ENCODE data around the gene RBM17. TPM values are rescaled to one million over a fixed set of nuclear protein-coding genes. Genes with fewer than 3 reads are reported as not detected.

Gene RBM17
- total and polyA plus RNA-seq, 4 donors, result 65.5 to 103 (median 80.6) TPM

DNA sequence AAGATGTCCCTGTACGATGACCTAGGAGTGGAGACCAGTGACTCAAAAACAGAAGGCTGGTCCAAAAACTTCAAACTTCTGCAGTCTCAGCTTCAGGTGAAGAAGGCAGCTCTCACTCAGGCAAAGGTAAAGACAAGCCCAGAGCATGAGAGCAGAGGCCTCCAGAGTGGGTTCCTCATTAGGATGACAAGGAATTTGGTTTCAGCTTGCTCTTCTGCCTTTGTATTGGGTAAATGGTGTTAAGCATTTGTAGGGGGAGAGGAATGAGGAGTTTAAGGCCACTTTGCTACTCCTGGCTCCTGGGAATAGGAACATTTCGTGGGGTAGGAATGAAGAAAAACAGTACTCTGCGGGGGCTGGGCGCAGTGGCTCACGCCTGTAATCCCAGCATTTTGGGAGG is 8.2 kb downstream of the RBM17 start:
- DNase-seq (no peak), ATAC-seq (ENCODE audit: insufficient read depth, low FRiP score) (no peak)
- Histone ChIP-seq H3K9me3 (ENCODE audit: control insufficient read depth in 4 of 4, insufficient read depth in 3 of 4, low read length in 3 of 4) (no peaks in the 10 kb centered on the region), H3K9ac (ENCODE audit: insufficient read depth in 1 of 2, low read length in 2 of 2) (no peak overlapping the region), H3K36me3 (ENCODE audit: control insufficient read depth in 4 of 4, insufficient read depth in 4 of 4, low read length in 4 of 4) (peaks cover 4 to 17% (median 13%) of the 10 kb centered on the region in 4 donors), H3K4me1 (ENCODE audit: control insufficient read depth in 5 of 5, insufficient read depth in 5 of 5, low read length in 5 of 5) (peaks cover 0 to 2% (median 0%) of the 10 kb centered on the region in 5 donors), H3K27me3 (ENCODE audit: control insufficient read depth in 3 of 3, insufficient read depth in 3 of 3, low read length in 2 of 3) (no peaks in the 10 kb centered on the region), H3K4me3 (no peak overlapping the region), H3K27ac (ENCODE audit: low read depth in 1 of 2, low read length in 1 of 2) (no peak overlapping the region)
- TF ChIP-seq CTCF (IDR thresholded peaks at IDR 0.05; ENCODE audit: control extremely low read depth, extremely low read depth), result no peak
- 95 to 97% methylated on average over 5 of the region's 5 CpGs for WGBS, 2 donors

DNA sequence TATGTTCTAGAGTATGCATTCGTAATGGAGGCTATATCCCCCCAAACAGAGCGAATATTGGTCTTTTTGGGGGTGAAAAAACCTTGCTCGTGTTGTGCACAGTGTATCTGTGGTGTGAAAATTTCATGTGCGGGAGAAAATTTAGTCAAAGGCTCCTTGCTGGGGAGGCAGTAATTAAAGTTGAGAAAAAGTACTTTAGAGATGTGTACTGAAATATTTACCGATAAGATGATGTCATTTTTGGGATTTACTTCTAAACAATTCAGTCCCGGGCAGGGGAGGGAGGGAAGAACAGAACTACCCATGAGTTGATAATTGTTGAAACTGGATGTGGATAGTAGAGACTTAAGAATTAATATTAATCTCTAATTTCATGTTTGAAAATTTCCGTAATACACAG is 9.3 kb downstream of the RBM17 start:
- 87 to 93% methylated on average over 7 of the region's 7 CpGs for WGBS, 2 donors
- no peak for ATAC-seq (ENCODE audit: insufficient read depth, low FRiP score)

DNA sequence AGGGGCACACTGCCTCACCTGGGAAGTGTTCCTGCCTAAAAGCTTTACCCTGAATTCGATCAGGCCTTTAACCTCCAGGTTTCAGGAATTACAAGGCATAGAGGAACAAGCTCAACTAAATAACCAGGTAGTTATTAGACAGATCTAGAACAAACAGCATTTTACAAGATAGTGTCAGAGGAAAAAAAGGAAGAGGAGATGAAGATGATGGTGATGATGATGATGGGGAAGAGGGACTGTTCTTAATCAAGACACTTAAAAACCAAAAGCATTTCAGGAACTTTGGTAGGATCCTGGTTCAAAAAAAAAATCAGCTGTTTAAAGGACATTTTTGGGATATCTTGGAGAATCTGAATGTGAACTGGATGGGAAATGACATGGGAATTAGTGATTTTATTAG is 11.5 kb downstream of the RBM17 start:
- Histone ChIP-seq H3K4me3 (no peak overlapping the region), H3K27ac (ENCODE audit: low read depth in 1 of 2, low read length in 1 of 2) (no peak overlapping the region), H3K36me3 (ENCODE audit: control insufficient read depth in 4 of 4, insufficient read depth in 4 of 4, low read length in 4 of 4) (peaks cover 15 to 33% (median 26%) of the 10 kb centered on the region in 4 donors), H3K4me1 (ENCODE audit: control insufficient read depth in 5 of 5, insufficient read depth in 5 of 5, low read length in 5 of 5) (no peaks in the 10 kb centered on the region), H3K9me3 (ENCODE audit: control insufficient read depth in 4 of 4, insufficient read depth in 3 of 4, low read length in 3 of 4) (no peaks in the 10 kb centered on the region), H3K9ac (ENCODE audit: insufficient read depth in 1 of 2, low read length in 2 of 2) (no peak overlapping the region), H3K27me3 (ENCODE audit: control insufficient read depth in 3 of 3, insufficient read depth in 3 of 3, low read length in 2 of 3) (no peaks in the 10 kb centered on the region)
- DNase-seq, result no peak
- WGBS, 2 donors, result 81 to 89% methylated on average over 1 of the region's 1 CpG
- no peak for ATAC-seq (ENCODE audit: insufficient read depth, low FRiP score)
- no peak for TF ChIP-seq CTCF (IDR thresholded peaks at IDR 0.05; ENCODE audit: control extremely low read depth, extremely low read depth)

More for the DNA sequence above, 9.3 kb downstream of the RBM17 start:
- peaks cover 0 to 2% (median 0%) of the 10 kb centered on the region in 5 donors for H3K4me1 ChIP-seq (ENCODE audit: control insufficient read depth in 5 of 5, insufficient read depth in 5 of 5, low read length in 5 of 5)
- H3K9ac ChIP-seq (ENCODE audit: insufficient read depth in 1 of 2, low read length in 2 of 2), result no peak overlapping the region
- no peak overlapping the region for H3K27ac ChIP-seq (ENCODE audit: low read depth in 1 of 2, low read length in 1 of 2)
- H3K36me3 ChIP-seq (ENCODE audit: control insufficient read depth in 4 of 4, insufficient read depth in 4 of 4, low read length in 4 of 4), result peaks cover 9 to 23% (median 20%) of the 10 kb centered on the region in 4 donors
- no peaks in the 10 kb centered on the region for H3K9me3 ChIP-seq (ENCODE audit: control insufficient read depth in 4 of 4, insufficient read depth in 3 of 4, low read length in 3 of 4)
- no peak overlapping the region for H3K4me3 ChIP-seq
- no peak for DNase-seq
- TF ChIP-seq CTCF (IDR thresholded peaks at IDR 0.05; ENCODE audit: control extremely low read depth, extremely low read depth), result no peak
- H3K27me3 ChIP-seq (ENCODE audit: control insufficient read depth in 3 of 3, insufficient read depth in 3 of 3, low read length in 2 of 3), result no peaks in the 10 kb centered on the region

- 93 to 96% methylated on average over 8 of the region's 8 CpGs for WGBS, 2 donors
- no peaks in the 10 kb centered on the region for H3K4me1 ChIP-seq (ENCODE audit: control insufficient read depth in 5 of 5, insufficient read depth in 5 of 5, low read length in 5 of 5)
- H3K4me3 ChIP-seq, result no peak overlapping the region
- no peak overlapping the region for H3K27ac ChIP-seq (ENCODE audit: low read depth in 1 of 2, low read length in 1 of 2)
- H3K36me3 ChIP-seq (ENCODE audit: control insufficient read depth in 4 of 4, insufficient read depth in 4 of 4, low read length in 4 of 4), result peaks cover 18 to 37% (median 28%) of the 10 kb centered on the region in 4 donors
- no peak for ATAC-seq (ENCODE audit: insufficient read depth, low FRiP score)
- H3K9me3 ChIP-seq (ENCODE audit: control insufficient read depth in 4 of 4, insufficient read depth in 3 of 4, low read length in 3 of 4), result no peaks in the 10 kb centered on the region
- H3K27me3 ChIP-seq (ENCODE audit: control insufficient read depth in 3 of 3, insufficient read depth in 3 of 3, low read length in 2 of 3), result no peaks in the 10 kb centered on the region
- DNase-seq, result no peak
- TF ChIP-seq CTCF (IDR thresholded peaks at IDR 0.05; ENCODE audit: control extremely low read depth, extremely low read depth), result no peak
- no peak overlapping the region for H3K9ac ChIP-seq (ENCODE audit: insufficient read depth in 1 of 2, low read length in 2 of 2)
Observed at GRCh38 chr10:6101181-6101580, 12.3 kb downstream of the RBM17 start.
